ENCODE data around the gene TM9SF2. TPM values are rescaled to one million over a fixed set of nuclear protein-coding genes. Genes with fewer than 3 reads are reported as not detected.
A peak's percentile ranks its signal among the peaks of the same experiment; 100 is the strongest.
"Not testable (repeated sequence)": the region's sequence is repeated elsewhere in the genome, so short reads cannot be mapped to it uniquely, and the experiment has no call there.

TM9SF2 gene
- total RNA-seq, 1 donor from 2014 or later, result 84.3 TPM

DNA sequence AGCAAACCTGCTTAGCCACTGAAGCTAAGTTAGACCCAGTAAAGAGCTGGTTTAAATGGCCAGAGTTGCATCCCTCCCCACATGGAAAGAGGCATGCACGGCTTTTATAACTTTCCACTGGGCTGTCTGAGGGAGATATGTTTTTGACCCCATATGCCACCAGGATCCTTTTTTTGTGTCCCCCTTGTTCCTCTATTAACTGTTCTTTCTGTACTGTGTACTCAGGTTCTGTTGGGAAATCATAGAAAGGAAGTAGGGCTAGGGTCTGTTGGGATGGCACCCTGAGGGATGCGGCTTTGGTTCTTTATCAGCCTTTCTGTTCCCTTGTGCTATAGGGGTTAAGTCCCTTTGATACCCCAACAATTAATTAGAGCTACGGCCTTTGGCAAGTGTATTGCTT, 12.2 kb upstream of the TM9SF2 start:
- ATAC-seq (no peak), DNase-seq (ENCODE audit: low spot score) (no peak)
- intact Hi-C loops (cut with DNase I), result no loop called here

DNA sequence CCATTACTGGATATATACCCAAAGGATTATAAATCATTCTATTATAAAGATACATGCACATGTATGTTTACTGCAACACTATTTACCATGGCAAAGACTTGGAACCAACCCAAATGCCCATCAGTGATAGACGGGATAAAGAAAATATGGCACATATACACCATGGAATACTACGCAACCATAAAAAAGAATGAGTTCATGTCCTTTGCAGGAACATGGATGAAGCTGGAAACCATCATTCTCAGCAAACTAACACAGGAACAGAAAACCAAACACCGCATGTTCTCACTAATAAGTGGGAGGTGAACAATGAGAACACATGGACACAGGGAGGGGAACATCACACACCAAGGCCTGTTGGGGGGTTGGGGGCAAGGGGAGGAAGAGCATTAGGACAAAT, 9.5 kb upstream of the TM9SF2 start:
- intact Hi-C loops (cut with DNase I); ATAC-seq: not testable (repeated sequence)

DNA sequence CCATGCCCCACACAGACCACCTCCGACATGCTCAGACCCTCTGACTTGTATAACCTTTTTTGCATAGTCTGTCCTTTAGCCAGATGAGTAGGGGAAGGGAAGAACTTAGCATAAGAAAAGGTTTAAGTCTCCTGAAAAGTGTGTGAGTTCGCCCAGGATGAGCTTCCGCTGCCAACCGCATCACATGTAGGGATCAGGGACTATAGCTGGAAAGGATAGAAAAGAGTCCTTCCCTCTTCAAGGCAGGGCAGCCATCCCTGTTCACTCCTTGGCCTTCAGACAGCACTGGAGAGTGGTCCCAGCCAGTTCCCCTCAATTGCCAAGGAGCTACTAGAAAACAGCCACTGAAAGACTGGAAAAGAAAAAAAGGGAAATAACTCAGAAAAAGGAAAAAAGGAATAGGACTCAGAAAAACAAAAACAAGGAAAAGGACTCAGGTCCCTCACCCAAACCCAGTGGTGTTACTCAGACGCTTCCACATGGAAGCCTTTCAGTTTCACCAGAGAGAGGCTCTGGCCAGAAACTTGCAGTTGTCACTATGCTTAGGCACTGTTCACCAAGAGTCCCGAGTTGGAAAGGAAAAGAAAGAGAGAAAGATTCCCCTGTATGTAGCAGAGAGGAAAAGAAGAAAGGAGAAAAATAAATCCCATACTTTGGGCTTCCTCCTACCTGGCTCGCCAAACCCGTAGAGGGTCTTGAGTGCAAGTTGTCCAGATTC, 5.6 kb upstream of the TM9SF2 start:
- DNase-seq (ENCODE audit: low spot score), result no peak
- ATAC-seq, result no peak
- intact Hi-C loops (cut with DNase I), result no loop called here

More for the DNA sequence above, 9.5 kb upstream of the TM9SF2 start:
- not testable (repeated sequence) for DNase-seq (ENCODE audit: low spot score)

DNA sequence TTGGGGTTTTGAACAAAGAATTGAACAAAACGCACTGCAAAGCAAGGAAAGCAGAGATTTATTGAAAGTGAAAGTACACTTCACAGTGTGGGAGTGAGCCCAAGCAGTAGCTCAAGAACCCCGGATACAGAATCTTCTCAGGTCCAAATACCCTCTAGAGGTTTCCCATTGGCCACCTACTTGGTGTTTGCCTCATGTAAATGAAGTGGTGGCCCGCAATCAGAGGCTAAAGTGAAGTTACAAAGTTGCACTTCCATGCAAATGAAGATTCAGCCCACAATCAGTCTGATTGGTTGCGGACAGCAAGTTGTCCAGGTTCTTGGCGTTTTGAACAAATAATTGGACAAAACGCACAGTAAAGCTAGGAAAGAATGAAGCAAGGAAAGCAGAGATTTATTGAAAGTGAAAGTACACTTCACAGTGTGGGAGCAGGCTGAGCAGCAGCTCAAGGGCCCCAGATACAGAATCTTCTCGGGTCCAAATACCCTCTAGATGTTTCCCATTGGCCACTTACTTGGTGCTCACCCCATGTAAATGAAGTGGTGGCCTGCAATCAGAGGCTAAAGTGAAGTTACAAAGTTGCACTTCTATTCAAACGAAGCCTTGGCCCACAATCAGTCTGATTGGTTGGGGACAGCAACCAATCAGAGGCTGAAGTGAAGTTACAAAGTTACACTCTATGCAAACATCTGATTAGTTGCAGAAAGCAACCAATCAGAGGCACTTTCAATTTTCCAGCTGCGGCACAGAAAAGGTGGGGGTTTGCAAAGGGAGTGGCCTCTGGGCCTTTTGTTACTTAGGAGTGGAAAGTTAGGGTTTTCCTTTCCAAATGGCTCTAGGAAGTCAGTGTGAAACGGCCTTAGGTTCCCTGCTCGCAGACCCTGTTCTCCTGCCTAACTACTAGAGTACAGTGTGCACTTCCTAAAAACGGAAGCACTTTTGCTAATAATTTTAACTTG, 4.8 kb upstream of the TM9SF2 start:
- intact Hi-C loops (cut with DNase I), result no loop called here
- peak; percentile 71 for DNase-seq (ENCODE audit: low spot score)
- peak; percentile 42 for ATAC-seq

DNA sequence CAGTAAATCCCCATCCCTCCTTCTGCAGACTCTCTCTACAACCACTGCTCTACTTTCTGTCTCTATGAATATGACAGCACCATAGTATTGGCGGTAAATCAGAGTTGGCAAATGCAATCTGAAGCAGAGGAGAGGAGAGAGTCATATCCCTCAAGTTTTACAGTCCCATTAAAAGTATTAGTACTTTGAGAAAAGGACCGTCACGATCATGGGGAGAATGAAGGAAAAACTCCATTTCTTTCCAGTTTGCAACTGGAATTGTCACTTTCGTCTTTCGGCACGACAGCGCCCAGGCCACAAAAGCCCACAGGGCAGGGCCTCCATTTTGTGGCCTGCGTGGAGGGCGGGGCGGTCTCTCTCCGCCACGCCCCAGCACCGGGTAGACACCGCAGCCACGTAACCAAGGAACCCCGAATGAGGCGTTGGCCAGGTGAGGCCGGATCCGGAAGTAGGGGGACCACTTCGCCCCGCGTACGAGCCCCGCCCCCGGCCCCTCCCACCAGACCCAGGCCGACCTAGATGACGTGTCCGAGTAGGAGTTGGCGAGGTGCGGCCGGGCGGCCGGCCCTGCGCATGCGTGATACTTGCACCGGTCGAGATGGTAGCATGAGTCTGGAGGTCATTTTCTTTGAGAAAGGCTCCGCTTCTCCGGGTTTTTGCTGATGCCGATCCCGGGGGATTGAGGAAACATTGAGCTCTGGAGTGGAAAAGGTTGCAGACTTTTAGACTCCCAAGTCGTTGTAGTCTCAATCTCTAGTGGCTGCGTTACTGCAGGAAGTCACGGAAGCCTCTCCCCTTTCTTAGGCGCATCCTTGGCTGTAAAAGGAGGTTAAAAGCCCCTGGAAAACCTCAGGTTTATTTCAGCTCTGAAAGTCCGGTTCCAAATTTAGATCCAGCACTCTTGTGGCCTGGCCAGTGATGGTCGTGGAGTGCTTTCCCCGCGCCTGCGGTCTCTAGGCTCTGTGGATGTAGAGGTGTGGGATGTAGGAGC, 2.8 kb upstream of the TM9SF2 start:
- intact Hi-C loops (cut with DNase I), result no loop called here
- DNase-seq (ENCODE audit: low spot score) (peak; percentile 96), ATAC-seq (peak; percentile 95)

DNA sequence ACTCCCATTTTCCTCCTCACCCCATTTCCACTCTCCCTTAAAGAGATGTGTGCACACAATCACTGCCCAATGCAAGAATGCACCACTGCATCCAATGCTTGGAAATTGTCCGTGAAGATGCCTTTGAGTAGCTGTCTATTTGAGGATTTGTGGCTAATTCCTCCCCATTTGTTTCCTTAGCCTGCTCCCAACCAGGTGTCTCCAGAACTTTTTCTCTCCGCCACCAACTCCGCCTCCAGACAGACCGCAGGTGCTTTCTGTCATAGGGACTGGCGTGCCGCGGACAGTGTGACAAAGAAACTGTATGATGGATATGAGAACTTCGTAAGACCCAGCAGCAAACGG, 461 bp upstream of the TM9SF2 start:
- DNase-seq (ENCODE audit: low spot score) (no peak), ATAC-seq (no peak)
- intact Hi-C loops (cut with DNase I), result no loop called here

DNA sequence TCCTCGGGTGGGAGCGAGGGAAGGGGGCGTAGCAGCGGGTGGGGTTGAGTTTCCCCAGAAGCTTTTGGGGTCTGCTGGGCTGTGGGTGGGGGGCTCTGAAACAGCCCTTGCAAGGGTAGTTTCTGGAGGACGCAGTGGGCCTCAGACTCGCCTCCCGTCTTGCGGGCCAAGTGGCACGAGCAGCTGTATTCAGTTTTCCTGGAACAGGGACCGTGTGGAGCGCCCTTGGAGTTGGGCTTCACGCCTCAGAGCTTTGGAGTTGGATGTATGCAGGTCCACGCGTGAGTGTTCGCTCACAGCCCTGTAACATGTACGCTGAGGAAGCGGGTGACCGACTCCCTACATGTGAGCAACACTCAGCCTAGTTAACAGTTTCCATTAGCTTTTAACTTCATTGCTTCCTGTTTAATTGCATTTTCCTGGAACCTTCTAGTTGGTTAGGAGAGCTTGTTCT, 603 bp downstream of the TM9SF2 start:
- intact Hi-C loops (cut with DNase I), result no loop called here
- ATAC-seq (no peak), DNase-seq (ENCODE audit: low spot score) (peak; percentile 64)

DNA sequence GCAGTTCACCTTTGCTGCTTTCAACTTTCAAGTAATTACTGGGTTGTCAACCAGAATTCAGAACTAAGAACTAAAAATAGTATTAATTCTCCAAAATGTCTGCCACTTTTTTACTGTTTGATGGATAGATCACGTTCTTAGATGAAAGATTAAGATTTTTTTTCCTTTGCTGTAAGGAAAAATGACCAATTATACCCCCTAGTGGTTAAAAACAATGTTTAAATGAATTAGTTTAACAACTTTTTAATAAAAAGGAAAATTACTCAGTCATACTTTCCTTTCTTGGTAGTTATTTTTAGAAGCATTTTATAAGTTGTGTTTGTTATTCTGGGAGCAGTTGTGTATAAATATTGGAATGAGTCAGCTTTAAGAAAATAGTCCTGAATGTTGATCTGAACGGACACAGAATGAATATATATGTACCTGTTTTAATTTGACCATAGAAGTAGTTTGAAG, 4.6 kb downstream of the TM9SF2 start:
- intact Hi-C loops (cut with DNase I), result no loop called here
- DNase-seq (ENCODE audit: low spot score) (no peak), ATAC-seq (no peak)

DNA sequence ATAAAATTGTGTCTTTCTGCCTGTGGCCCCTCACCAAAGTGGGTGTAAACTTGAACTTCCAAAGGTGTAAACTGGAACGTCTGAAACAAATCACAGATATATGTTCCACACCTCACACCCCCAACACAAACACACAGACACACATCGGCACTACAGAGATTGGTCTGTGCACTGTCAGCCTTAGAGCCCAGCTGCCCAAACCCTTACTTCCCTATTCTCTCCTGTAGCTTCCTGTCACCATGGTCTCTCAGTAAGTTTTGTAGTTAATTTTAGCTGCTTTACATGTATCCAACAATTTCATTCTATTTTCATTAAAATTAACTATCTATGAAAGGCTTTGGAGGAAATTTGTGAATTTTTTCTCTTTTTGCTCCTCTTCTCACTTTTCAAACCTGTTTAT, 5.4 kb downstream of the TM9SF2 start:
- DNase-seq (ENCODE audit: low spot score), result no peak
- intact Hi-C loops (cut with DNase I), result no loop called here
- ATAC-seq, result peak; percentile 71

DNA sequence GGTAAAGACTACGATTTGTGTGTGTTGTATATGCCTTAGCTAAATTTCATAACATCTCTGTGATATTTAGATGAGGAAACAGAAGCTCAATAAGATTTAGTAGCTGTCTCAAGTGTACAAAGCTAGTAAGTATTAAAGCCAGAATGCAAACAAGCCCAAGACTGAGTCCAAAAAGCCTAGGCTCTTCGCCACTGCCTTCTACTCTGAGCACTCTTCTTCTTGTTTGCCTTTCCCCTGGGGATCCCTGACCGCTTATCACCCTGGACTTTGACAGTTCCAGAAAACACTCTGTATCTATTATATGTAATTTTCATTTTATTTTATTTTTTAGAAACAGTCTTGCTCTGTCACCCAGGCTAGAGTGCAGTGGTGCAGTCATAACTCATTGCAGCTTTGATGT, 5.8 kb downstream of the TM9SF2 start:
- DNase-seq (ENCODE audit: low spot score) (no peak), ATAC-seq (no peak)
- intact Hi-C loops (cut with DNase I), result no loop called here

DNA sequence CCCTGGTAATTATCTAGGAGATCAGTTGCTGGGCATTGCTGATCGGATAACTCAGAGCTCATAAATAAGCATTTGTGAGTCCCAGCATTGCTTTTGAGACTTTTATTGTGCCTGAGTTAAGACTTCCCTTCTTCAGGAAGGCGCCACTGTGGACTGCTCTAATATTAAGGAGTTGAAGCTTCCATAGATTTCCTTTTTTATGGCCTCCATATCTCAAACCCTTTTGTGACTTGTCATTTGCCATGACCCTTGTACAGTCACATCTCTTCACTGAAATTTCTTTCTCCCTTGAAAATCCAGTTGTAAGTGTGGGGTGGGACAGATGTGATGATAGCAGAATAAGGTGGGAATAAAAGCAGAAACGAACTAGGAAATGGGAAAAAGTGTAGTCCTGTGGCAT, 6.3 kb downstream of the TM9SF2 start:
- ATAC-seq (no peak), DNase-seq (ENCODE audit: low spot score) (no peak)
- intact Hi-C loops (cut with DNase I), result no loop called here

DNA sequence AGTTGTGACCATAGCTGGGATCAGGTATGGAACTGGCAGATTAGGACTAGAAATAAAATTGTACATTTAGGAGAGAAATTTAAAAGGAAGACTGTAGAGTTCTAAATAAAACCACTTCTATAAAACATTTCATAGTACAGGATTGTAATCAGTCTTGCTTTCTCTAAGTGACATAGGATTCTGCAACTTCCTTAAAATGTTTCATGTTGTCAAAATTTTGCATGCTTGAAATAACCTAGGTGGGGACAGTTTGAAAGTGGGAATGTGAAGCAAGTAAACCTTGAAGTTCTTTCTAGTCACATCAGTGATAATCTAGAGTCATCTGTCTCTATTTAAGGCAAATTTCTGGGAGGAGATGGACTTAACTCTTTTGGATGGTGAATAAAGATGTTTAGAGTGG, 6.7 kb downstream of the TM9SF2 start:
- ATAC-seq (no peak), DNase-seq (ENCODE audit: low spot score) (no peak)
- intact Hi-C loops (cut with DNase I), result no loop called here

DNA sequence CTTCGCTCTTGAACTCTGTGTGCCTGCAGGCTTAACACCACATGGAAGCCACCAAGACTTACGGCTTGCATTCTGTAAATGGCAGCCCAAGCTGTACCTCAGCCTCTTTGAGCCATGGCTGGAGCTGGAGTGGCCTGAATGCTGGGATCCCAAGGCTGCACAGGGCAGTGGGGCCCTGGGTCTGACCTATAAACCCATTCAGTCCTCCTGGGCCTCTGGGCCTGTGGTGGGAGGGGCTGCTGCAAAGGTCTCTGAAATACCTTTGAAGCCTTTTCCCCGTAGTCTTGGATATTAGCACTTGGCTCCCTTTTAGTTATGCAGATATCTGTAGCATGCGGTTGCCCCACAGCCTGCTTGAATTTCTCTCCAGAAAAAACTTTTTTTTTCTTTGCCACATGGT, 8.2 kb downstream of the TM9SF2 start:
- intact Hi-C loops (cut with DNase I), result no loop called here
- no peak for DNase-seq (ENCODE audit: low spot score)
- no peak for ATAC-seq

DNA sequence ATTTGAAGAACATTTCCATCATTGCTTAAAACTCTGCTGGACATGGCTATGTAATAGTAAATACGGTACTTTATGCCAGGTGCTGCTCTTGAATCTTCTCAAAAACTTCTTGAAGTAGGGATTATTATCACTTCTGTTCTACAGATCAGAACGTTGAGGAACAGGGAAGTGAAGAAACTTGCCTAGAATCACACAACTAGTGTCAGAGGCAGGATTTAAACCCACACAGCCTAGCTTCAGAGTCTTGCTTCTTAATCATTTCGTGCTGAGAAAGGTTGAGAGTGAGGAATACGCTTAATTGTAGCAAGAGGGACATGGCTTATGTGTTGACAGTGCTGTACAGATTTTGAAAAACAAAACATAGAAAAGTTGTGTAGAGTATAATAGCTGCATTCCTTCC, 13.5 kb downstream of the TM9SF2 start:
- no peak for DNase-seq (ENCODE audit: low spot score)
- intact Hi-C loops (cut with DNase I), result no loop called here

DNA sequence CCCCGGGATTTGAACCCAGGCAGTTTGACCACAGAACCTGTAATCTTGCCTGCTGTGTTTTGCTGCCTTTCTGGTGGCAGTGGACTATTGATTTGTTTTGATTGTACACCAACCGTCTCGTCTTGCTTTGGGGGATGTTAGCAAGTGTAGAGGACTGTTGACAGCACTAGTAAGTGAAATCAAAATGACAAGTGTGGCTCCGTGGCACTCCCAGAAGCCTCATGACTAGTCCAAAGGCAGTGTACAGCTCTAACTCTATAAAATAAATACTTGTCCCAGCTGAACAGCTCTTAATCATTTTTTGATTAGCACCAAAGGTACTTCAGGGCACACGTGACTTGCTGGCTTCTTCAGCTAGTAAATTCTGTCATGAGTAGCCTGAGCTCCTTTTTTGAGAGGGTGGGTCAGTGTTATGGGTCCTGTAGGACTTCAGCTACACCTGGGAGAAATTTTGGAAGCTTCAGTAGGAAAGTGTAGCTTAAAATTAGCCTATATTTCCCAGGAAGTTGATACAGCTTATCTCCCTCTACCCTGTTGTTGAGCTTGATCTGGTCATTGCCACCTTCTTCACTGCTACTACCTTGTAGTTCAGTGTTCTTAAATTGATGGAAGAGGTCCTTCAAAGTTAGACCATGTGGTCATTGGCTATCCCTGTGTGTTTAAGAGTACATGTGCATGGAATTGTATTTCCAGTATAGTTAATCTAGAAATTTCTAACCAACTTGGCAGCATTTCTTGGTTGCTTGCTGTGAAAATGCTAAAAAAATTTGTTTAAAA, 15.1 kb downstream of the TM9SF2 start:
- intact Hi-C loops (cut with DNase I), result no loop called here
- DNase-seq (ENCODE audit: low spot score), result no peak
- no peak for ATAC-seq

More for the DNA sequence above, 13.5 kb downstream of the TM9SF2 start:
- no peak for ATAC-seq

DNA sequence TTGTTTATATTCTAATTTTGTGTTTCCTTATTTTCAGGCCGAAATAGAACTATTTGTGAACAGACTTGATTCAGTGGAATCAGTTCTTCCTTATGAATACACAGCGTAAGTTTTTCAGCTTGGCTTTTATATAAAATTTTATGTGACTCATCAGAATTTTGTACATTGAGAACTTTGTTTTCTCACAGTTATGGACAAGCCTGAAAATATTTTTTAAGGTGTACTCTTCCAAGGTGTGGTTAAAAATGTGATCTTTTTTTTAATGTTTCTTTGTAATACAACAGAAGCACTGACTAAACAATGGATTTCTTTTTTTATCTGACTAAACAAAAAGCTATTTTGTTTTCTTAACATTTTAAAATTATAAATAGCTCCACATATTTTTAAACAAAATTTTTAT, 16.3 kb downstream of the TM9SF2 start:
- intact Hi-C loops (cut with DNase I), result no loop called here
- no peak for DNase-seq (ENCODE audit: low spot score)
- no peak for ATAC-seq

DNA sequence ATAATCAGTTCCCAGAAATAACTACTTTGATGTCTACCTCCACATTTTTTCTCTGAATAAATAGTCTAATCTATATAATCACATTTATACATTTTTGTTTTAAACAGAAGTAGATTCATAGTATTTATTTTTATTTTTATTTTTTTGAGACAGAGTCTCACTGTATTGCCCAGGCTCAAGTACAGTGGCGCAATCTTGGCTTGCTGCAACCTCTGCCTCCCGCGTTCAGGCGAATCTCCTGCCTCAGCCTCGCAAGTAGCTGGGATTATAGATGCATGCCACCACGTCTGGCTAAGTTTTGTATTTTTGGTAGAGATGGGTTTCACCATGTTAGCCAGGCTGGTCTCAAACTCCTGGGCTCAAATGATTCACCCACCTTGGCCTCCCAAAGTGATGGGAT, 16.7 kb downstream of the TM9SF2 start:
- intact Hi-C loops (cut with DNase I), result no loop called here
- ATAC-seq, result no peak
- DNase-seq (ENCODE audit: low spot score), result no peak

DNA sequence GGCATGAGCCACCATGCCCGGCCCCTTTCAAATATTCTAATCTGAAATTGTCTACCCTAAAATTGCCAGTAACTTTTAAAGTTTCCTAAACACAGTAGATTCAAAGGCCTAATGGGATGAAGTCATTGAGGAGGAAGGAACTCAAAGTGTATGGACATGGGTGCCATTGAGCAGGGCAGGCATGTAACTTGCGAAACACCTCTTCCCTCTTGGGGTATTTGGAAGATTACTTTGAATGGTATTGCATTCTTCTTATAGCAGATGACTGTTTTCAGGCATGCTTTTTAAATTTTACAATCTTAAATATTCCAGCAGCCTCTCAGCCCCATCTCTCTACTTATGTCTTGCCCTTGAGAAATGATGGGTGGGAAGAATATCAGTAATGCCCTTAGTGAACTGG, 21.0 kb downstream of the TM9SF2 start:
- intact Hi-C loops (cut with DNase I), result no loop called here
- no peak for DNase-seq (ENCODE audit: low spot score)
- no peak for ATAC-seq

All from sciatic nerve (tissue), 2 donors.